M059J (cell line): ENCODE data around the gene SEC14L3. TPM values are rescaled to one million over a fixed set of nuclear protein-coding genes. Genes with fewer than 3 reads are reported as not detected.

Source experiments
- DNase-seq: peaks from one replicate; pipeline ENCODE4 v3.0.0-alpha.2; 2012; ENCODE audit warnings: low read depth
- total RNA-seq: library from RNA; depleted of rRNA; stranded (reverse); fragments of >200 nt; shearing (Covaris generic); gene quantifications from 2 replicates; pipeline ENCODE4 v1.2.3, GENCODE V29; 2014; rRNA removed

SEC14L3 gene
- total RNA-seq, result not detected in 2 replicates

- no peak for DNase-seq
These were observed at the start of gene SEC14L3 for GRCh38 chr22:30471616-30472318. SEC14L3 (minus strand) TSS chr22:30472017; CDS start chr22:30471958, 59 bp downstream.

GRCh38 chr22:30519842-30520425 is 48.1 kb upstream of the SEC14L3 start:
- no peak for DNase-seq

DNA sequence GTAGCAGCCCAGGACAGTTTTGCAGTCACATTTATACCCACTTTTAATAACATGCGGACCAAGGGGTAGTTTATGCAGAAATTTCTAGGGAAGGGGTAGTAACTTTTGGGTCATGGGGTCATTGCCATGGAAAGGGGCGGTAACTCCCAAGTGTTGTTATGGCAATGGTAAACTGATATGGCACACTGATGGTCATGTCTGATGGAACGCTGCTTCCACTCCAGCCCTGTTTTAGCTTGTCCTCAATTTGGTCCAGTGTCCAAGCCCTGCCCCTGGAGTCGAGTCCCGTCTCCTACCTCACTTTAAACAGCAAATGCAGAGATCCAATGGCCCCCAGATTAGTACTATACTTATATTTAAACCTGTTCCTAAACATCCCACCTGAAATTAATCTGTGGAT is 44.9 kb upstream of the SEC14L3 start:
- no peak for DNase-seq

DNA sequence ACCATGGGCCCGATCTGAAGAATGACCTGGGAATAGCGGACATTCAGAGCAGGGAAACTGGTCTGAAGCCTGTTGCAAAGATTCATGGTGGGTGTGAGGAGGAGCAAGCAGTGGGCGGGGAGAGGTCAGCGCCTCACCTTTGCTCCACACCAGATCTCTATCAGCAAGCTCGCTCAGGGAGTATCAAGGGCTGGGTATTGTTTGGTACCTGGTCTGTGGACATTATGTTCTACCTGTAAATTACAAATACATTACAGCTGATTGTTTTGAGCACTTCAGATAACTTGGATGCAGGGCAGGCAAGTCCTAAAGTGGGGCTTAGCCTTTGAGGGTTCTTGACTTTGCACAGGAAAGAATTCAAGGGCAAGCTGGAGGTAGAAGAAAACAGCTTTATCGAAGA is 44.5 kb upstream of the SEC14L3 start:
- DNase-seq, result no peak

DNA sequence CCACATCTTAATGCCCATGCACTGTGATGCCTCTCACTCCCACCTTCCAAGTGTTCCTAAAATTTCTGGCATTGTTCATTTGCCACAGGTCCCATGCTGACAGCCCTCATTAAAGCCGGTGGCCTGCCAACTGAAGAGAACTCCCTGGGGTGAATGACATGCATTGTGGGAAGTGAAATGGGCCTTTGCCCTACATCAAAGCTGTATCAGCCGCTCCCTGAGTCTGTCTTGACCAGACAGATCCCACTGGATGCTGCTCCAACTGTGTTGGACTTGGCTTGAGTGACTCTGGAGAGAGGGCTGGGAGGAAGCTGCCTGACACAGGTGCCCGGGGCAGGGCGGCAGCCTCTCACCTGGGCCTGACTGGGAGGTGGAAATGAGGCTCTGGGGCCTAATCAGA is 42.4 kb upstream of the SEC14L3 start:
- DNase-seq, result no peak

- DNase-seq, result no peak
These were observed 41.6 kb upstream of the SEC14L3 start for GRCh38 chr22:30513462-30513861.

DNA sequence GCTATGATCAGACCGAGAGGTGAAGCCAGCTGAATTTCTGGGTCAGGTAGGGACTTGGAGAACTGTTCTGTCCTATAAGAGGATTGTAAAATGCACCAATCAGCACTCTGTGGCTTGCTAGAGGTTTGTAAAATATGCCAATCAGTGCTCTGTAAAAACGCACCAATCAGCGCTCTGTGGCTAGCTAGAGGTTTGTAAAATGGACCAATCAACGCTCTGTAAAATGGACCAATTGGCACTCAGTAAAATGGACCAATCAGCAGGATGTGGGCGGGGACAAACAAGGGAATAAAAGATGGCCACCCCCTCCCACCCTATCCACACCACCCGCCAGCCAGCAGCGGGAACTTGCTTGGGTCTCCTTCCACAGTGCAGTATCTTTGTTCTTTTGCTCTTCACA is 40.1 kb upstream of the SEC14L3 start:
- DNase-seq, result no peak

DNA sequence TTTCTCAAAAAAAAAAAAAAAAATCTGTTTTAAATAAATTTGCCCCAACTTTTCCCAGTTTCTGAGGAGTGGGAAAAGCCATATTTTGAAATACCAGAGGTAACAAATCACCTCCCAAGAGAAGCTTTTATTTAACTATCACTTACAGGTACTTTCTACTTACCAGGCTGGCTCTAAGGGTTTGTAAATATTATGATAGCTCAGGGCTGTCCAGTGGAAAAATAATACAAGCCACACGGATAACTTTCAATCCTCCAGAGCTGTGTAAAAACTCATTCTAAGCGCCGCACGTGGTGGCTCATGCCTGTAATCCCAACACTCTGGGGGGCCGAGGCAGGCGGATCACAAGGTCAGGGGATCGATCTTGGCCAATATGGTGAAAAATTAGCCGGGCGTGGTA is 39.3 kb upstream of the SEC14L3 start:
- DNase-seq, result no peak

- DNase-seq, result no peak
These were observed 36.4 kb upstream of the SEC14L3 start for GRCh38 chr22:30508216-30508615.

DNA sequence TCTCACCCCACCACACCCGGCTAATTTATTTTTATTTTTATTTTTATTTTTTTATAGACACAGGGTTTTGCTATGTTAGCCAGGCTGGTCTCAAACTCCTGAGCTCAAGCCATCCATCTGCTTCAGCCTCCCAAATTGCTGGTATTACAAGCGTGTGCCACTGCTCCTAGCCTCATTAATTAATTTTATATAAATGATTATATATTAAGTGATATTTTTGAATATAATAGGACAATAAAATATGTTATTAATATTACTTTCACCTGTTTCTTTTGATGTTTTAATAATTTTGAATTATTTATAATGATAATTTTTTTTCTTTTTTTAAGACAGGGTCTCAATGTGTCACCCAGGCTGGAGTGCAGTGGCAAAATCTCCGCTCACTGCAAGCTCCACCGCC is 35.9 kb upstream of the SEC14L3 start:
- no peak for DNase-seq

- no peak for DNase-seq
These were observed 34.7 kb upstream of the SEC14L3 start for GRCh38 chr22:30506507-30506968.

DNA sequence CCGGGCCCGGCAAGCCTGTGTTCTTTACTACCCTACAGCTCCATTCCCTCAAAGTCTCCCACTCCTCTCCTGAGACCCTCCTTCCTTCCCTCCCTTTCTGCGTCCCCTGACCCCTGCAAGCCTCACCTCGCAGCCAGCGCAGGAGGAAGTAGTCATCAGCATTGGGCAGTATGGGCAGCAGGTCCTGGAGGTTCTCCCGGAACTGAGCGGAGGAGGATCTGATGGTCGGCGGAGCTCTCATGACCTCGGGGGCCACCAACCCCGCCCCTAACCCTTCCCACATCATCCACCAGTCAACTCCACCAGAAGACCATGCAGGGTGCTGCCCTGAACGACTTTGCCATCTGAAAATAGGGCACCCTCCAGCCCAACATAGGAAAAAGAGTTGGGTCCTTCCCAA is 31.7 kb upstream of the SEC14L3 start:
- DNase-seq, result no peak

DNA sequence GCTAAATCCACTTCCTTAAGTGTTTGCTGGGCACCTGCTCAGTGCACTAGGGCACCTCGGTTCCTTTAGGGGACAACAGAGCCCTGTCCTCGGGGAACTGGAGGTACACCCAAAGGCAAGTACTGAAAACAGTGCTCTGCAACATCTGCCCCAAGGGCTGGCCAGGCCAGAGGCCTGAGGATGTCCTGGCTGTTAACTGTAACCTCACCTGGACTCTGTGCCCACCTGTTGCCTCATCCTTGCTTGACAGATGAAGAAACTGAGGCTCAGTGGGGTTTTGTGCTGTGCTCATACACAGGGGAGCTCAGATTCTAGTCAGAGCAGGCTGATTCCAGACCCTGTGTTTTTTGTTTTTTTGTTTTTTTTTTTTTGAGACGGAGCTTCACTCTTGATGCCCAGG is 31.1 kb upstream of the SEC14L3 start:
- no peak for DNase-seq

GRCh38 chr22:30502153-30502552 is 30.3 kb upstream of the SEC14L3 start:
- no peak for DNase-seq

- no peak for DNase-seq
These were observed 28.8 kb upstream of the SEC14L3 start for GRCh38 chr22:30500628-30501027.

DNA sequence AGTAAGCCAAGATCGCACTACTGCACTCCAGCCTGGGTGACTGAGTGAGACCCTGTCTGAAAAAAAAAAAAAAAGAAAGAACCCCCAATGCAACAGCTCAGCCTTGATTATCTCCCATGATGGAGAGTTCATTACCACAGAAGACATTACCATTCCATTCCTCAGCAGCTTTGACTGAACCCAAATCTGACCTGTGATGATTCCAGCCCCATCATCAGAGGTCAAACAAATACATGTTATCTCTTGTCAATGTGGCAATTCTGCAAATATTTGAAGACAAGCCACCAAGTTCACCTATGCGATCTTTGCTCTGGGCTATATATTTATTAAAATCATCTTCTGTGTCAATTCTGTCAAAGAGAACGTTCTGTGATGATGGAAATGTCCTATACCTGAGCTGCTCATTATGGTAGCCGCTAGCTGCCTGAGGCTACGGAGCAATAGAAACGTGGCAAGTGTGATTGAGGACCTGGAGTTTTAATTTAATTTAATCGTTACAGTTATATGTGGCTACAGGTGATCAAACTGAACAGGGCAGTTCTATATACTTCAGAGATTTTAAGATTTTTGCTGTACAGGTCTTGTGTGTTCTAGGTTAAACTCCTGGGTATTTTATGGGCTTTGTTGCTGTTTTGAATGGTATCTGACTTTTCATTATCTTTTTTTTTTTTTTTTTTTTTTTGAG is 25.8 kb upstream of the SEC14L3 start:
- no peak for DNase-seq

- no peak for DNase-seq
These were observed 23.4 kb upstream of the SEC14L3 start for GRCh38 chr22:30495041-30495784.

DNA sequence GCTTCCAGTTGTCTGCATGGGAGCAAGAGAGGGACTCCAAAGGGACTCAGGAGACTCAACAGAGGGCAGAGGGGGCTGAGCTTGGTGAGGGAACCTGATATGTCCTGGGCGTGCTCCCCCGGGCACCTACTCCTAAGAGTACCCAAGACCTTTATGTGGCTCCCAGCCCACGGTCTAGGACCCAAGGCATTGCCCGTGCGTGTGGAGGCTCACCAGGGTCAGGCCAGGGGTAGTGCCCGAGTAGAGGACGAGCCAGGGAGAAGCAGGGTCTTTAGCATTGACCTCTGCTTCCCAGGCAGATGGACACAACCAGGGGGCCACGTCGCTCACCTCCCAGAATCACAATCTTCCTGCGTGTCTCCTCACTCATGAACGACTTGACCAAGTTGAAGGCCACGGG is 20.3 kb upstream of the SEC14L3 start:
- DNase-seq, result no peak

GRCh38 chr22:30491381-30491780 is 19.6 kb upstream of the SEC14L3 start:
- DNase-seq, result no peak

GRCh38 chr22:30490399-30490798 is 18.6 kb upstream of the SEC14L3 start:
- no peak for DNase-seq

- no peak for DNase-seq
These were observed 16.3 kb upstream of the SEC14L3 start for GRCh38 chr22:30488121-30488520.

- no peak for DNase-seq
These were observed 14.9 kb upstream of the SEC14L3 start for GRCh38 chr22:30486661-30487115.
